CD4-positive, alpha-beta T cell treated with Interferon gamma for 1 hour (primary cell): ENCODE measurements around the gene CWC27.
"Not testable (repeated sequence)": the region's sequence is repeated elsewhere in the genome, so short reads cannot be mapped to it uniquely, and the experiment has no call there.

ENCODE experiments used
- DNase-seq: peaks from one replicate; pipeline ENCODE4 v3.0.0-alpha.2; 2020

CWC27 gene

DNA sequence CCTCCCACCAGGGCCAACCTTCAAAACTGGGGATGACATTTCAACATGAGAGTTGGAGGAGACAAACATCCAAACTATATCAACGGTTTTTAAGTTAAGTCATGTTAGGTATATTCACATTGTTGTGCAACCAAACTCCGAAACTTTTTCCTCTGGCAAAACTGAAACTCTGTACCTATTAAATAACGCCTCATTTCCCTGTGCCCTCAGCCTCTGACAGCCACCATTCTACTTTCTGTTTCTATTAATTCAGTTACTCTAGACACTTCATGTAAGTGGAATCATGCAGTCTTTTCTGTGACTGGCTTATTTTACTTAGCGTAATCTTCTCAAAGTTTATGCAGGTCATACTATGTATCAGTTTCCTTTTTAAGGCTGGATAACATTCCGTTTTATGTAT, 85.0 kb downstream of the CWC27 start:
- no peak for DNase-seq

DNA sequence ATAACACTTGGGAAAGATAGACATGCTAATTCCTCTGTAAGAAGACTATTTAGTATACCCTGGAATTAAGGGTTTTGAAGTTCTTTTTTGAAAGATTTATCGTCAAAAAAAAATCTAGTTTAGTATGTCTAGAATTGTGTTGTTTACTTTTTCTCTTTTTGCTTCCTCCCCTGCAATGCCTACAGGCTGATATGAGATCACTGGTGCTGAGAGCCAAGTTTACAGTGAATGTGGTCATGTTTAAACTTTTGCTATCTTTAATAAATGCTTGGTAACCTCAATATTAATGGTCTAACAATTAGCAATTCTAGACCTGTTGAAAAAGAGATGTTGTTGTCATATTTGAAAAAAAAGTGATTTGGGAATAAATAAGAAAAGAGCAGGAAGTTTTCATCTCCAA, 86.1 kb downstream of the CWC27 start:
- DNase-seq = no peak

DNA sequence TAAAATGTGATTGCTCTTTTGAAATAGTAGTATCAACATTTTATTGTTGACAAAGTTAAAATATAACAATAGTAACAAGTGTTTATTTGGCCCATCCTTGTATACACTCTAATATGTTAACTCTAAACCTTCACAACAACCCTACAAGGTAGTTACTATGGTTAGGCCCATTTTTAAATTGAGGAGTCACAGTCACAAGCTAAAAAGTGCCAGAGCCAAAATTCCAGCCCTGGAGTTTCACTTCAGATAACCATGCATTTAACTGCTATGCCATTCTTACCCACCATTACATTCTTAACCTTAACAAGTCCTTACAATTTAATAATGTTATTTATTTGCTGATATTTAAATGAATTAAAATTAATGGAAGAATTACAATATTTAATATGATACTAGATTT, 91.2 kb downstream of the CWC27 start:
- no peak for DNase-seq

DNA sequence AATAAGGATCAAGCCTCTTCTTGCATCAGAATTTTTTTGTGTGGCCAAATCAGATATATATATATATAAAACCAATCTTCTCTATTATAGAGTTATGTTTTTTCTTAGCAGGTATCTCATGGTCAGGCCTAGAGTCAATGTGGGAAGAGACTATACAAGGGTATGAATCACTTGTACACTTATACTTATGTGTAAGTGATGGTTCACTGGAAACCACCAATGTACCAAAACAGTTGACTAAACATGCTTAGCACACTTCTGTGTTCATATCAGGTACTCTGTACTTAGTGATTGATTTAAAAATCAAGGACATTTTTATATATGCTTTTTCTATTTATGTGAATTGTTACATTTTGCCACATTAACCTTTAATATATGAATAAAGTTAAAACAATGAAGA, 92.6 kb downstream of the CWC27 start:
- DNase-seq = no peak

DNA sequence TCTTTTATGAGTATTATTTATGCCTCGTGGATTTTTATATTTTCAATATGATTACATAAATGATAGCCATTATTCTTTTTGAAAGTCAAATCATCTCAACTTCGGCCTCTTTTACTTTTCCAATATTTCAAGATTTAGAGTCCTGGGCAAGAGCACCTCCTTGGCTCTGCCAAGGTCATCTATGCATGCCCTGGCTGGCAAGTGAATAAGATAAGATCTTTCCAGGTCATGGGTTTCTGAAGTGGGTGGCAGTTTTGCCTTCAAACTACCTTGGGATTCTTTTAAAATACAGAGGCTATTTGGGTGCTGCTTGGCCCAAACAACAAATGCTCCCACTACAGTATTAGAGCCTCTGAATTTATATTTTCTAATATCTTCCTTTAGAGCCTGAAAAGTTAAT, 95.4 kb downstream of the CWC27 start:
- no peak for DNase-seq

DNA sequence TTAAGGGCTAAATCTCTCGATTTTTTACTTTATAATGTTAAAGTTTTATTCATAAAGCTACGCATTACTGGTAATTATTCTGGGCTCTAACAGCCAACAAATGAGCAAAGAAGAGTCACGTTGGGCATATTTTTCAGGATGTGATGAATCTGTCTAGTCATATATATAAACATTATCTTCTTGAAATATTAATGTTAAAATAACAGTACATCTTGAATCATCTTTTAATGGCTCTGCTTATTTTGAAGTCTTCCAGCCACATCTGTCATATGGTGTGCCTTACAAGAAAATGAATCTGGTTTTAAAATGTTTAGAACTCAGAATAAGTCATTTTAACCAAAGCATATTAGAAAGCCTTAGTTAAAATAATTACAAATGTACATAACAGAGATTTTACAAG, 96.9 kb downstream of the CWC27 start:
- no peak for DNase-seq

DNA sequence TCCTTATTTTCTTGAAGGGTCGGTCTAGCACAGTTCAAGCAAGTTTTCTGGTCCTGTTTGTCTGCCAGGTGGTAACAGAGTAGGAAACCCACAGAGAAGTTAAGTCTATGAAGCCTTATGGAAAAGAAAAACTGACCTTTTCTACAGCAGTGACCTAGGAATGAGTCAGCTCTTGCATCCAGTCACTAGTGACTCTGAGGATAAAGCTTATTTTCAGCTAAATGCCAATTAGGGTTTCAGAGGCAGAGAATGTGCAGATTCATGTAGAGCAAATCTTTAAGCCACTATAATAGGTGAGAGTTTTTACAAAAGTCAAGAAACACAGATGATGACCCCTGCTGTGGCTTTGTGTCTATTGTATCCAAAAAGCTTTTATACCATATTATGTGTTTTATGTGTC, 100.7 kb downstream of the CWC27 start:
- no peak for DNase-seq

DNA sequence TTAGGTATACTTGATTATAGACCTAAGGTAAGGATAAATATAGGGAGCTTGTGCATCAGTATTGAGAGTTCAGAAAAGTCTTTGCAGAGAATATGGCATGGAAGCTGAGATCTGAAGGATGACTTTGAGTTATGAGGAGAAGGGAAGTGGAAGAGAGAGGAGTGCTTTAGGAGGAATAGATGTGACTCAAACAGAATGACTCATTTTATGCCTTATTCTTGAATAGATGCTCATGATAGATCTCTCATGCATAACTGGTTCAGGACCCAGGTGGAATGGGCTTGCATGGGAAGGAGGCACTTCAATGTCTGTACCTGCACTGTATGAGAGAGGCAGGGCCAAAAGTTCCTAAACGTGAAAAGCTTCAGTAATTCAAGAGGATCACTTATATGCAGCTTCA, 103.3 kb downstream of the CWC27 start:
- DNase-seq = no peak

DNA sequence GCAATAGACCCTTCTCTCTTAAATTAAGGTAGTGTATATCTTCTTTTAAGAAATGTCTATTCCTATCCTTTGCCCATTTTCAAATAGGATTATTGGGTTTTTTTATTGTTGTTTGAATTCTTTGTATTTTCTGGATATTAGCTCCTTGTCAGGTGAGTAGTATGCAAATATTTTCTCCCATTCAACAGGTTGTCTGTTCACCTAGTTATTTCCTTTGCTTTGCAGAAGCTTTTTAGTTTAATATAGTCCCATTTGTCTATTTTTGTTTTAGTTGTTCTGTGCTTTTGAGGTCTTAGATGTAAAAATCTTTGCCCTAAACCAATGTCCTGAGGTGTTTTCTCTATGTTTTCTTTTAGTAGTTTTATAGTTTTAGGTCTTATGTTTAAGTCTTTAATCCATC, 104.7 kb downstream of the CWC27 start:
- DNase-seq = no peak

DNA sequence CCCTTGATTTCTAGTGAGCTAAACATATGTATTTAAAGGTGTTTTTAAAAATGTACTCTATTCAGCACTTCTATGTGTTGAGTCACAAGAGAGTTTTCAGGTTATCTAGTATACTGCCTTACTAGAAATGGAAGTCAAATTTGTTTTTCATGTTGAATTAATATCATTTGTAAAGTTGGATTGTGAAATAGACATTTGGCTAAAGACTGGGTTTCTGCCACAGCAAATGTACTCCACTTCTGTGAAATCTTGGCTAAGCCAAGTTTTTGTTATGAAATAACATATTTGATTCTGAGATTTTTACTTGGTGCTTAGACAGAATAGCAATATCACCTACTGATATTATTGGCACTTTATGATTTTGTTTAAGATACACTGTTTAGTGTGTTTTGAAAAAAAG, 106.0 kb downstream of the CWC27 start:
- no peak for DNase-seq

DNA sequence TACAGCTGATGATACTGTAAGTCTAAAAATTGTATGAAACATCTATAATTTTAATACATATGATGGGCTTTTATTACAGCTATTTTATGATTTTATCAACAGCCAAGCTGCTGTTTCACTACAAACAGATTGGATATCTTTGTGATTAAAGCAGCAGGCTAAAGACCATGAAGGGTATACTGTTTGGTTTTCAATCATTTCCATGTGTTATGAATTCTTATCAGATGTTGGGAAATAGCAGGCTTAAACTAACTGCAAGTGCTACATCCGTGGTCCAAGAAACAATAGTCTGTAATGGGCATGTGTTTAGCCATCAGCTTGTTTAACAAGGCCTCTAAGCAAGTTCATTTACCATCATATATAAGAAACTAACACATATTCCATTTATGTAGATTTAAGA, 107.5 kb downstream of the CWC27 start:
- DNase-seq = no peak

DNA sequence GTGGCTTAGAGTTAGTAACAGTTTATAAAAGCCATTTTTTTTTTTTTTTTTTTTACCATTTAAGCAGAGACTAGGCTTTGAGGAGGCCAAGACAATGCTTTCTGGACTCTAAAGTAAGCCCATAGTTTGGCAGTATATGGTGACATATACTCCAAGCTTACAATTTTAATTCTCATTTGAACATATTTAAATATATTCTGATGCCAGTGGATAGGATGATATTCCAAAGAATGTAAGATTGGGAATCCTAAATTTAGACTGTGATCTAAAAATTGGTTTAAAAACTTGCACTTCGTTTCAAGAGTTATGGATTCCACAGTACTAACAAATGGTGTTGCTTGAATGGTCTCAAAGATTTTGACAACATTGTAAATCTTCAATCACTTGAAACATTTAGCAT, 112.1 kb downstream of the CWC27 start:
- no peak for DNase-seq

DNA sequence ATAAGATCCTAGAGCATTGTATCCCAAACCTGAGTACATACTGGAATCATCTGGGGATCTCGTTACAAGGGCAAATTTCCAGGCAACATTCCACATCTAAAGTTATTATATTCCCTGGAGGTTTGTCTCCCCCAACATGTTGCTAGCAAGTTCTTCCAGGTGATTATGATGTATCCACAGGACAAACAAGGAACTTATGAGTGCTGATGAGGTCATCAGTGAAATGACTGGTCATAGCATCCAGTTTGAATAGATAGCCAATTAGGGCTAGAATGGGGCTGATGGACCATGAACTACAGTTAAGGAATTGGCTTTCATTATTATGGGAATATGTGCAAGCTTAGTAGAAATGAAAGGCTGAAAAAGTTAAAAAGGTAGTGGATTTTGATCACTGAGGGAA, 115.2 kb downstream of the CWC27 start:
- DNase-seq = no peak

DNA sequence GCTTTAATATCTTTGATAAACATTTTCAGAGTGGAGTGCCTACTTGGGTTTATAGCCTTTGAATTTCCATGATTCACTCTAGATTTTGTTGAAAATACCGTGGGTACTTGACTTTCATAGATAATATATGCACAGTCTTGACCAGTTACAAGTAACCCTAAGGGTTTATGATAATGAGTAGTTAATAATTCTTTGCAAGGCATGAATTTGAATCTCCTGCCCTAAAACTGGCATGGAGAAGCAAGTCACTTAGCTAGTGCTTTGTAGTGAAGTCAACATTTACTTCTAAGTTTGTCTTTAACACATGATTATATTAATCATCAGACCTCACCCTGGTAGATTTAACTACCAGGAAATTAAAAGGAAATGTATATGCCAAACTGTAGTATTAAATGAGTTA, 115.8 kb downstream of the CWC27 start:
- DNase-seq = no peak

DNA sequence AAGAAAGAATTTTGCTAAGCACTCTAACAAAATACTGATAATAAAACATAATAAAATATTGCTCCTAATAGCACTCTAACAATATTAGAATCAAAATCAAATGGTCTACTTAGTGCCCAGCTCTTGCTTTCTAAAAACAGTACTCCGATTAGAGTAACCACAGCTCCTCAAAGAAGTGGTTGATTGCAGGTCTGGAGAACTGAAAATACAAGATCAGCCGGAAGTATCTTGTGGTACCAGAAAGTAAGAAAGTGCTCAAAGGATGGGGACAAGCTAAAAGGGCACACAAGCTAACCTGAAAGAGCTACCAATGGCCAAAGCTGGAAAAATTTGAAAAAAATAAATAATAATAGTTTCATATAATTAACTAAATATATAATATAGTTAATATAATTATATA, 119.2 kb downstream of the CWC27 start:
- no peak for DNase-seq

DNA sequence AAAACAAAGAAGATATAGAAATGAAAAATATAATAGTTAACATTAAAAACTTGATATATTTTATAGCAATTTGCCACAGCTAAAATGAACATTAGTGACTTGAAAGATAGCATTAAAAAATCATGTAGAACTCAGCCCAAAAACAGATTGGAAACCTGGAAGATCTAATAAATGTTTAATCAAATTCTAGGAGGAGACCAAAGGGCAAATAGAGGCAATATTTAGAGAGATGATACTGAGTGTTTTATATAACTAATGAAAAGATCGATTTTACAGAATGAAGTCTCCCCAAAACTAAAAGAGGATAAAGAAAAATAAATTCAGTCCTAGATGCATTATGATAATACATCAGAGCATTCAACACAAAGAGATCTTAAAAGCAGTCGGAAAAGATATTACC, 127.0 kb downstream of the CWC27 start:
- DNase-seq = no peak

DNA sequence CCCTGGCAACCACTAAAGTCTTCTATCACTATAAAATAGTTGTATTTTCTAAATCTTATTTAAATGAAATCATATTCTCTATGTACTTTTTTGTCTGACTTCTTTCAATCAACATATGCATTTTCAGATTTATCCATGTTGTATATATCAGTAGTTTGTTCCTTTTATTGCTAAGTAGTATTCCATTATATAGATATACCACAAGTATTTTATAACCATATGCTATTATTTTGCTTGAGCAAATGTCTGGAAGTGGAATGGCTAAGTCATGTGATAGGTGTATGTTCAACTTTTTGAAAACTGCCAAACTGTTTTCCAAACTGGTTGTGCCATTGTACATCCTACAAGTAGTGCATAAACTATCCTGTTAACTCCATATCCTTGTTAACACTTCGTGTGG, 131.1 kb downstream of the CWC27 start:
- DNase-seq = no peak

DNA sequence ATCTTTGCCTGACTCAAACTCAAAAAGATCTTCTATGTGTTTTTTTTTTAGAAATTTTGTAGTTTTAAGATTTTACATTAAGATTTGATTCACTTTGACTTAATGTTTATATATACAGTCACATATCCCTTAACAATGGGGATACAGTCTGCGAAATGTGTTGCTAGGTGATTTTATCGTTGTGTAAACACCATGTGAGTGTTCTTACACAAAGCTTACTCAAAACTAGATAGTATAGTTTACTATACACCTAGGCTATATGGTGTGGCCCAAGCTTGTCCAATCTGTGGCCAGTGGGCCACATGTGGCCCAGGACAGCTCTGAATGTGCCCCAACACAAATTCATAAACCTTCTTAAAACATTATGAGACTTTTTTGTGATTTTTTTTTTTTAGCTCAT, 131.9 kb downstream of the CWC27 start:
- no peak for DNase-seq

DNA sequence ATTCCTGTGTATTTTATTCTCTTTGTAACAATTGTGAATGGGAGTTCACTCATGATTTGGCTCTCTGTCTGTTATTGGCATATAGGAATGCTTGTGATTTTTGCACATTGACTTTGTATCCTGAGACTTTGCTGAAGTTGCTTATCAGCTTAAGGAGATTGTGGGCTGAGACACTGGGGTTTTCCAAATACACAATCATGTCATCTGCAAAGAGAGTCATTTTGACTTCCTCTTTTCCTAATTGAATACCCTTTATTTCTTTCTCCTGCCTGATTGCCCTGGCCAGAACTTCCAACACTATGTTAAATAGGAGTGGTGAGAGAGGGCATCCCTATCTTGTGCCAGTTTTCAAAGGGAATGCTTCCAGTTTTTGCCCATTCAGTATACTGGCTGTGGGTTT, 138.7 kb downstream of the CWC27 start:
- not testable (repeated sequence) for DNase-seq

DNA sequence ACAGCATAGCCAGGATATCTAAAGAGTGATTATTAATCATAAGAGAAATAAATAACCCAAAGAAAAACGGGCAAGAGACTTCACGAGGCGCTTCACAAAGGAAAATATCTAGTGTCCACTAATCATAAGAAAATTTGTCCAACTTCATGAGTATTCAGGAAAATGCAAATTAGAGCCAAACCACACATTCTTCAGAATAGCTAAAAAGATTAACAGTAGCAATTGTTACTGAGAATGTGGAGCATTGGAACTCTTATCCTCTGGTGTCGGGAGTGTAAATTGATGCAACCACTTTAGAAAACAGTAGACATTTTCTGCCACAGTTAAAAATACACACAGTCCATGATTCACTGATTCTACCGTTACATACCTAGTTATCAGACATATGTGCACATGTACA, 145.7 kb downstream of the CWC27 start:
- DNase-seq = no peak

DNA sequence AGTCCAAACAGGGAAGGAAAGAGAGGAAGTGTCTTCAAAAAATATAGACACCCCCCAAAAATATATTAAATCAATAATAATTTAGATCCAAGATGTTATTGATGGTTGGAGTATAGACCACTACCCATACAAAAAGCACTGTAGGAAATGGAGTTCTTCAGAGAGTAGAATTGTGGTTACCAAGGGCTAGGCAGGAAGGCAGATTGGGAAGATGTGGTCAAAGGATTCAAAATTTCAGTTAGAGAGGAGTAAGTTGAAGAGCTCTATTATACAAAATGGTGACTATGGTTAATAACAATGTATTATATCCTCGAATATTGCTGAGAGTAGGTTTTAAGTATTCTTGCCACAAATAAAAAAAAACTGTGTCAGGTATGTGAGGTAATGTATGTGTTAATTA, 149.4 kb downstream of the CWC27 start:
- DNase-seq = no peak

DNA sequence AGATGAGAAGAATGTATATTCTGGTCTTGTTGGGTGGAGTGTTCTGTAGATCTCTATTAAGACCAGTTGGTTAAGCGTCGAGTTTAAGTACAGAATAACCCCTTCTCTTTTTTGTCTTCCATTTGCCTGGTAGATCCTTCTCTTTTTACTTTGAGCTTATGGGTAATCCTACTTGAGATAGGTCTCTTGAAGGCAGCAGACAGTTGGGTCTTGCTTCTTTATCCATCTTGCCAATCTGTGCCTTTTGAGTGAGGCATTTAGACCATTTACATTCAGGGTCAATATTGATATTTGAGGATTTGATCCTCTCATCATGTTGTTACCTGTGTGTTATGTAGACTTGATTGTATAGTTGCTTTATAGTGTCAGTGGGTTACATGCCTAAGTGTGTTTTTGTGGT, 152.7 kb downstream of the CWC27 start:
- DNase-seq = no peak

DNA sequence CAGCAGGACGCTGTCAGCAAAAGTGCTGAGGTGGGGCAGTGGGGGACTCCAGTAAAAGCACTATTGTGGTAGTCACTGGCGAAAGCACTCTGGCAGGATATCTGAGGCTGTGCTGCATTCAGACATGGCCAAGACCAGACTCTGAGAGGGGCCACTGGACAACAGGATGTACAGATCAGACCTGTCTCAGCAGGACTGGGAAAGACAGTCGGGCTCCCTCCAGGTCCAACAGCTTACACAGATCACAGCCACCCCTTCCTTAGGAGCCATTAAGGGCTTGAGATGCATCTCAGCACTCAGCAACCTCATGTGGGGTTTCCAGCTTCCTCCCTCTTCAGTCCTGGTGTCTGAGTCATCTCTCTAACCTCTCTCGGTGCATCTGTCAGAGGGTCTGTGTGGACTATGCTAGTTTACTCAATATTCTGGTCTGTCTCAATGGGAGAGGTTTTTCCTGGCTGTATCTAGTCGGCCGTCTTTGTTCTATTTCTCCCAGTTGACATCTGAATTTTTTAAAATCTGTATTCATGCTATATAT, 154.5 kb downstream of the CWC27 start:
- no peak for DNase-seq

DNA sequence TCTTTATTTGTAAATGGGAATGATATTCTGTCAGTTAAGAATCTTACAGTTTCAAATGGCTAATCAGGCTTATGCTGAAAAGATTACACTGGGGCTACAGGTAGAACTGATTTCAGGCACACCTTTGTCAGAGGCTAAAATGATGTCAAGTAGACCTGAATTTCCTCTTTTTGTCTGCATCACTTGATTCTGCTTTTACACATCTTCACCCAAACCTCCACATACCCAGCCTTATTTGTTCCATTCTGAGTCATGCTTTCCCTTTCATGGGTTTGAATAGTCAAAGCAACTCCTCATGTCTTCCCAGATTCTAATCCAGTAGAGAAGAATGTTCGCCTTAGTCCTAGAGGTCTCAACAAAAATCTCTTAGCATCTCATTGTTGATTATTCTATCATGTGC, 156.4 kb downstream of the CWC27 start:
- no peak for DNase-seq

DNA sequence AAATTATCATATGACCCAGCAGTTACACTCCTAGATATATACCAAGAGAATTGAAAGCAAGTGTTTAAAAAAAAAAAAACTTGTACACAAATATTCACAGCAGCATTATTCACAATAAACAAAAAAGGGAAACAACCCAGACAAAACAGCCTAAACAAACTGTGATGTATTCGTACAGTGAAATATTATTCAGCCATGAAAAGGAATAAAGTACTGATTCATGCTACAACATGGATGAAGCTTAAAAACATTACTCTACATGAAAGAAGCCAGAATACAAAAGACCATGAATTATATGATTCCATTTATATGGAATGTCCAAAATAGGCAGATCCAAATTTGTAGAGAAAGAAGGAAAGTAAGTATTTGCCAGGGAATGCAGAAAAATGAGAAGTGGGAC, 161.1 kb downstream of the CWC27 start:
- DNase-seq = no peak

DNA sequence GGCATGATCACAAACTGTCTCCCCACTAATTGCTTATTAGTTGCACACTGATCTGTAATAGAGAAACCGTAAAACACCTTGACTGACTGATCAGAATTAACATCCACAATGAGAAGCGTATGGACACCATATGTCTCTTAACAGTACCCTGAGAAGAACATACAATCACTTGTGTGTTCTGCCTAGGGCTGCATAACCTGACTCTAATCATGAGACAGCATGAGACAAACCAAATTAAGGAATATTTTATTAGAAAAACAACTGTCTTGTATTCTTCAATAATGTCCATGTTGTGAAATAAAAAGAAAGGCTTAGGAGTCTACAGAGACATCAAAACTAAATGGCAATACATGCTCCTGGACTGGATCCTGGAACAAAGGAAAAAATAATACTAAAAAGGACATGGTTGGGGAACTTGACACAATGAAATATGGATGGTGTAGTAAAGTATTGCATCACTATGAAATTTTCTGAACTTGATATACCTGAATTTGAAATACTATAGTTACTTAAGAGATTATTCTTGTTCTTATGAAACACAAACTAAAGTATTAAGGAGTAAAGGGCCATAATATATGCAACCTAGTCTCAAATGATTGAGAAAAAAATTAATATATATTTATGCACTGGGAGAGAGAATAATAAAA, 162.1 kb downstream of the CWC27 start:
- no peak for DNase-seq
